HG02943 (cell line): ENCODE data around the gene HOXD8.

Experiments
- ATAC-seq: cut with Tn5 transposase; IDR thresholded peaks from one replicate; pipeline ENCODE4 v1.9.1; 2021; ENCODE audit warnings: mild to moderate bottlenecking, low read depth, moderate library complexity; ENCODE audit not compliant: unreplicated experiment

Gene HOXD8

DNA sequence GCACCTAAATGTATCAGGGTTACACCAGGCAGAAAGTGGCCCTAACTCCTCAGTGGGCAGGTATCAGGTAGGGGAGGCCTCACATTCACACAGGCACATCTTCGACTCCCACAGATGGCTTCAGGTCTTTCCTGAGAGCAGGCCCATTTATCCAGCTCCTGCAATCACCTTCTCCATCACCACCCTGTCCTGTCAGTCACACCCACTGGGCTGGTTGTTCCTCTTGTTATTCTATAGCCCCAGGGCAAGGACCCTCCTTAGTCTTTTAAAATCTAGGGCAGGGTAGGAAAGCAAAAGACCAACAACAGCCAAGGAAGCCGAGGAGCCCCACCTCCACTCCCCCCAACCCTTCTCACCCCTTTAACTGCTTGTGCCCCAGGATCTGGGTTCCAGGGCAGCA is 12.8 kb downstream of the HOXD8 start:
- no peak for ATAC-seq

DNA sequence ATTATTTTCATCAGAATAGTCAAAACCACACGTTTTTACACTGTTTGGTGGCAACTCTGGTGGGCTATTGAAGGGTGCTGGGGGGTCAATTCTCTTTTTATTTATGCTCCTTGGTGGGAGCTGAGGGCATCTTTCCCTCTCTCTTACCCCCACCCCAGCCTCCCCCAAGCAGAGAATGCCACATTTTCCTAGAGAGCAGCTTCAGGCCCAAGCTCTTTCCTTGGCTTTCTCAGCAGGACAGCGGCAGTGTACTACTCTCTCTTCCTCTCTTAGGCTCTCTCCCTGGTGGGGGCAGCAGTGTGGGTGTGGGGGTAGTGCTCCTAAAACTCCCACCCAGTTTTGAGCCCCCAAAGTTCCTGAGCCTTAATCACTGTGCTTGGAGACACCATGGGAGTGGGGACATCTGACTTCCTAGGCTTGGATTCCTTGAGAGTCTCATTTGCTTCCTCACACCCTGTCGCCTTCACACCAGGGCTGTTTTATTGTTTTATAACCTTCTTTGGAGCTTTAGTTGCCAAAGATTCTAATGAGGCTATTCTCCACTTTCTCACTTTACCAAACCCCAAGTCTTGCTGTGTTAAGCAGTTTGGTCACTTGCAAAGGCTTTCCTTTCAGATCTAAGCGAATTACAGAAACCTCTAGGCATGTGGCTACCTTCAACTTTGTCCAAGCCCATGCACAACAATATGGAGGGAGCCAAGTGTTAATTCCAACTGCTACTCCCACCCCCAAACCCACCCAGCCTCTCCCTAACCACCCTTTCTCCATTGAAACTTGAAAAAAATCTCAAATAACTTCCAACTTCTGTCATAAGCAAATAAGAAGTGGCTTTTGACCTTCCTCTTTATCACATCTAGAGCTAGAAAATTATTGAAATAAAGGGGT is 15.8 kb downstream of the HOXD8 start:
- ATAC-seq: no peak

DNA sequence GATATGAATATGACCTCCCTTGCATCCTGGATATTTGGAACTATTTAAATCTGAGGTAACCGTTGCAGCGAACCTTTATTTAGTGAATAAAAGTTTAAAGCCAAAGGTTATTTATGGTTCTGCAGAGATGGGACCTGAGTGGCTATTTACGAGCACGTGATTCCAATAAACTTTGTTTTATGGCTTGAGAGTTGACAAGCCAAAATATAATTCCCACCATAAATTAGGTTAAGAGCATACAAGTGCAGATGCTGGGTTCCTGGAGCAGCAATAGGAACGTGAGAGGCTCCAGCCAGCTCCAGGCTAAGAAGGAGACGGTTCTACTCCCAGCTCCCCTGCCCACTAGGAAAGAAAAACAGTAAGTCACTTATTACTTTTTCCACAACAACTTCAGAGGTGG is 16.6 kb downstream of the HOXD8 start:
- ATAC-seq: no peak

DNA sequence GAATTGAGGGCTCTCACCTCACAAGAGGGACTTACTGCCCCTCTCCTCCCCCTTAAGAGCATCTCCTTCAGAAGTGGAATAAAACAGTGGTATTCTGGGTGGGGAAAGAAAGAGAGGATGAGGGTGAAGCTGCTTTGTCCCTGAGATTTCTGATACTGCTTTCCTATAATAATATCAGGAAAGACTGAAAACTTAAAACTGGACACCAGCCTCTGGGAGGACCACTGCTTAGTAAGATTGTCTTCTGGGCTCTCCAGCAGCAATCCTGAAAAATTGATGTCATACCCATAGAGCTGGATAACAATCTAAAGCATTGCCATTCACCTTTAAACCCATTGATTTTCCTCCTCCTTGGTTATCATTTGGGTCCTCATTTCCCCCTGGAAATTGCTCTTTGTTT is 17.1 kb downstream of the HOXD8 start:
- no peak for ATAC-seq

DNA sequence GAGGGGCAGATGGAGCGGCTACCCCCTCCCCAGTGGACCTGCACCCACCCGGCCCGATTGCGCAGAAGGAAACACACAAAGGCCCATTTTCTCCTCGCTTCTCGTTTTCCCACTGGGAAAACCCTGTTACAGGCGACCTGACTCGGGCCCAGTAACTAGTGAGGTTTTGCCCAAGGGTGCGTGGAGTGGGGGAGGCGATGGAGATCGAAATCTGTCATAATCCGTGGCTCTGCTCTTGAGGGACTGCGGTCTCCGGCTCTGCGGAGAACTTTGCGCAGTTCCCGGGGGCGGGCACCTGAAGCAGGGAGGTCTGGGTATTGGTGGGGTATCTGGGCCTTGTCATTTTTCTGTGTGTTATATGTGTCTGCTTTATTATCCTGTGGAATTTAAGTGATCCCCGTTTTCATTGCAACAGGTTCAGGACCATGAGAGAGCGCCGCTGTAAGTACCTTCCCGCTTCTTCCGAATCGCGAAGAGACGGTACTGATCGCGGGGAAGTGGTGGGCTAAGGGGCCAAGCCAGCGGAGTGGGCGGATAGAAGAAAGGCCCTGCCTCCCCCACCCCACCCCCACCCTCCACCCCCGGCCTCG is 17.8 kb downstream of the HOXD8 start:
- ATAC-seq: no peak

DNA sequence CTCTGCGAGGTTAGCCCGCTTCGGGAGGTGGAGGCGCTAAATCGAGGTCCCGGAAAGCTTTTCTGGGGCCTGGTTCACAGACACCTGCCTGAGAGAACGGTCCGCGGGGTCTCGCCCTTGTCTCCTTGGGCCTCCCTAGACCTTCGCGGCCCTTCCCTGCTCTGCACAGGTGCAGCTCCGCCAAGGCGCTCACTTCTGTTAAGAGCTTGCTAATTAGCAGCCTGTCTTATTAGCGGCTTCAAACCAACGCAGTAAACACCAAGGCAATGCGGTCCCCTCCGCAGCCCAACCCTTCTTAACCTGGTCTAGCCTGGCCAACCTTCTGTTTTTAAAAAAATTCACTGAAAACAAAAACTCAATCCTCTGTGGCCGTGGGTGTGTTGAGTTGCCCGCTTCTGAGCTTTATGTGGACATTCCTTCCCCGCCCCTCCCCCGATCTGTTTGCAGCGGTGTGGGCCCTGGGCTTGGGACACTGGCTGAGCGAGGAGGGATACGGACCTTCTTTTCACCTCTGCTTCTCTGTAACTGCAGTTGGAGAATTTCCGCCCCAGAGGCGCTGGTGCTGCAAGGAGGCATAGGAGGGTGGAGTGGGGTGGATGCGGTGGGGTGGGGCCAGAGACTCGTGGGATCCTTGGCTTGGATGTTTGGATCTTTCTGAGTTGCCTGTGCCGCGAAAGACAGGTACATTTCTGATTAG is 18.4 kb downstream of the HOXD8 start:
- ATAC-seq: no peak

DNA sequence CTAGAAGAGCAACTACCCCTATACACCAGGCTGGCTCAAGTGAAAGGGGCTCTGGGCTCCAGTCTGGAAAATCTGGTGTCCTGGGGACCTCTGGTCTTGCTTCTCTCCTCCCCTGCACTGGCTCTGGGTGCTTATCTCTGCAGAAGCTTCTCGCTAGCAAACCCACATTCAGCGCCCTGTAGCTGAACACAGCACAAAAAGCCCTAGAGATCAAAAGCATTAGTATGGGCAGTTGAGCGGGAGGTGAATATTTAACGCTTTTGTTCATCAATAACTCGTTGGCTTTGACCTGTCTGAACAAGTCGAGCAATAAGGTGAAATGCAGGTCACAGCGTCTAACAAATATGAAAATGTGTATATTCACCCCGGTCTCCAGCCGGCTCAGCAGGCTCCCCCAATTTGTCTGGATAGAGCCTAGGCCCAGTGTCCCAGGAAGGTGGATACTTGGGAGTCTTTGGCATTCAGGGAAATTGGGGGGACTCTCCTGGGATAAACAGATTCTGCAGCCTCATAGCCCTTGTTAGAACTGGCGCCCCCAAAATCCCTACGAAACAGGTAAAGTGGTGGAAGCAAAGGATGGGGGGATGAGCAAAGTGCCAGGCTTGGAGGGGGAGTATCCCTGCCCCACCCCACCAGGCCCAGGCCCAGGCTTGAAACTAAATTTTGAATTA is 19.4 kb downstream of the HOXD8 start:
- no peak for ATAC-seq

DNA sequence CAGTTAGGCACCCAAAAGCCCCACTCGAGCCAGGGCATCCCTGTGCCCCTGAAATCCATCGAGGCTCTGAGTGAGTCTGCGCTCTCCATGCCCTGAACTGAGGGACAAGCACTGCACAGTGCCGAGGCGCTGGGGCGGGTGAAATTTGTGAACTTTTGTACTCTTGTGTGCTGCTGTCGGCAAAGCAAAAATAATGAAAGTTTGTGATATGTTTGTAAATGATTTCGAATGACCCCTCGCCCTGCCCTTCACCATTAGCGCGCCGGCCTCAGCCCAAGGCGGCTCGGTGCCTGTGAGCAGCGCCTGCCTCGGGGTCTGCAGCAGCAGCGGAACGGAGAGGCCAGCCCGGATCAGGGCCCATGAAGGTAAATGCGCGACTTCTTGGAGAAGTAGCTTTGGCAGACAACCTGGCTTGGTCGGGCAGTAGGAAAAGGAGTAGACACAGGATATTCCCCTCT is 20.0 kb downstream of the HOXD8 start:
- no peak for ATAC-seq

DNA sequence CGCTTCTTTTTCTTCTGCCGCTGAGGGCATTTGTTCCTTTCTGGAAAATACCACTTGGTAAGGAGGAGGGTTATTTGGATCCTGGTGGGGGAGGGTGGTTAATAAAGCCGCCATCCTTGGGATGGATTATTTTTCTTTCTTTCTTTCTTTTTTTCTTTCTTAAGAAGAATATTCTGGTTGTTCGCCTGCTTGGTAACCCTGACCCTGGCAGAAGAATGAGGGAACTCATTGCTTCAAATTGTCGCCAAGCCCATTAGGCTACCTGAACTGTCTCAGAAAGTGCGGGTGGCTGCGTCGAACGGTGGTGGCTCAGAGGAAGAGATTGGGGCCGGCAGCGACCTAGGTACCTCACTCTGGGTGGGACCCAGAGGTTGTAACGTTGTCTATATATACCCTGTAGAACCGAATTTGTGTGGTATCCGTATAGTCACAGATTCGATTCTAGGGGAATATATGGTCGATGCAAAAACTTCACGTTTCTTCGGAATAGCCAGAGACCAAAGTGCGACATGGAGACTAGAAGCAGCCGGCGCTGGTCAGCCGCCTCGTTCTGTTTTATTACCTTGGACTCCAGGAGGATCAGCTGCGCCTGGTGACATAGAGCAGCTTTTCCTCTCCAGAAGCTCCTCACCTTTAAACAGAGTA is 20.6 kb downstream of the HOXD8 start:
- ATAC-seq: no peak

DNA sequence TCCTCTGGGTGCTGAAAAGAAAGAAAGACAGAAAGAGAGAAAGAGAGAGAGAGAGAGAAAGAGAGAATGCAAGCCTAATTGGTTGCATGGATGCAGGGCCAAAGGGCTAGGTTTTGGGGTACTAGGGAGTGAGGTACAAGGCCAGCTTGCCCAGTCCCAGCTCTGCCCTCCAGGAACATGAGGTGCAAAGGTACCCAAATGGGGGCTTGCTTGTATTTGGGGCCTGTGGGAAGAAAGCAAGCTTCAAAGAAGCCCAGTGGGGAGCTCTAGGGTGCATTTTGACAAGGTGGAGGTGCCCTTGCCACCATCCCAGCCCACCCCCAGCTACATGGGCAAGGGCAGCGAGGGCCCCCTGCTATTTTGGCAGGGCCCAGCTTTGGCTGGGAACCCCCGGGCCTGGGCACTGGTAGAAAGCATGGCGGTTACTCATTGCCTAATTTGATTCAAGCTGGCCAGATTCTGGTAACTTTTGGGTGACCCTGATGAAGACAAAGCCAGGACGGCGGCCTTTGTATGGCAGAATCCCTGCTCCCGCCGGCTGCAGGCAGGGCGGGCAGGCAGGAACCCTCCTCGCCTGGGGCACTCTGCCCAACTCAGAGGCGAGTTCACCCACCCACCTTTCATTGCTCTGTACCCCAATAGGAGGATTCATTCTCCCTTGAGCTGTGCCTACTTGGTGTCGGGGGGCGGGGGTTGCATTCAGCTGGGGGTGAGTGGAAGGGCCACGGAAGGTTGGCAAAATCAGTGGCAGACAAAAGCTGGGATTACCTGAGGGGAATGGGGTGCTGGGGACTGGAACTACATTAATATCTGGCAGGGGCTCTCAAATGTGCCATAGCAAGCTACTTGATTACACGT is 21.3 kb downstream of the HOXD8 start:
- ATAC-seq: no peak

DNA sequence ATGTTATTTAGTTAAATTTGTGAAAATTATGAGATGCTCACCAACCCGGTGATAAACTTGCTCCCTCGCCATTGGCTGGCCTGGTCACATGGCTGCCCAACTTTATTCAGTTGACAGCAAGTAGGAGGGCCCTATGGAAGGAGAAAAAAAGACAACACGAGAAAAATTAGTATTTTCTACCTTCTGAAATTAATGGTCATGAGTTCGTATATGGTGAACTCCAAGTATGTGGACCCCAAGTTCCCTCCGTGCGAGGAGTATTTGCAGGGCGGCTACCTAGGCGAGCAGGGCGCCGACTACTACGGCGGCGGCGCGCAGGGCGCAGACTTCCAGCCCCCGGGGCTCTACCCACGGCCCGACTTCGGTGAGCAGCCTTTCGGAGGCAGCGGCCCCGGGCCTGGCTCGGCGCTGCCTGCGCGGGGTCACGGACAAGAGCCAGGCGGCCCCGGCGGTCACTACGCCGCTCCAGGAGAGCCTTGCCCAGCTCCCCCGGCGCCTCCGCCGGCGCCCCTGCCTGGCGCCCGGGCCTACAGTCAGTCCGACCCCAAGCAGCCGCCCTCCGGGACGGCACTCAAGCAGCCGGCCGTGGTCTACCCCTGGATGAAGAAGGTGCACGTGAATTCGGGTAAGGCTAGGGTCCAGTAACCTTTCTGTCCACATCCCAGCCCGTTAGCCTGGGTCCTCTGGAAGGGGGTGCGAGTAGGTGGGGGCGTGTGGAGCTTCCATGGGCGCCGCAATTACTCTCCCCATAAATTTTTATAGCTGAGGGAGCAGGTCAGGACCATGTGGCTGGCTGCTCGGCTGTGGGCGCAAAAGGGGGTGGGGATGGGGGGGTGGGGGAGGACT is 22.2 kb downstream of the HOXD8 start, which contains the start of gene HOXD4:
TSS of gene HOXD4 (plus strand) at position 109 of the 846 bp plus-strand sequence. CDS start at position 193, 84 bp downstream.
- no peak for ATAC-seq

DNA sequence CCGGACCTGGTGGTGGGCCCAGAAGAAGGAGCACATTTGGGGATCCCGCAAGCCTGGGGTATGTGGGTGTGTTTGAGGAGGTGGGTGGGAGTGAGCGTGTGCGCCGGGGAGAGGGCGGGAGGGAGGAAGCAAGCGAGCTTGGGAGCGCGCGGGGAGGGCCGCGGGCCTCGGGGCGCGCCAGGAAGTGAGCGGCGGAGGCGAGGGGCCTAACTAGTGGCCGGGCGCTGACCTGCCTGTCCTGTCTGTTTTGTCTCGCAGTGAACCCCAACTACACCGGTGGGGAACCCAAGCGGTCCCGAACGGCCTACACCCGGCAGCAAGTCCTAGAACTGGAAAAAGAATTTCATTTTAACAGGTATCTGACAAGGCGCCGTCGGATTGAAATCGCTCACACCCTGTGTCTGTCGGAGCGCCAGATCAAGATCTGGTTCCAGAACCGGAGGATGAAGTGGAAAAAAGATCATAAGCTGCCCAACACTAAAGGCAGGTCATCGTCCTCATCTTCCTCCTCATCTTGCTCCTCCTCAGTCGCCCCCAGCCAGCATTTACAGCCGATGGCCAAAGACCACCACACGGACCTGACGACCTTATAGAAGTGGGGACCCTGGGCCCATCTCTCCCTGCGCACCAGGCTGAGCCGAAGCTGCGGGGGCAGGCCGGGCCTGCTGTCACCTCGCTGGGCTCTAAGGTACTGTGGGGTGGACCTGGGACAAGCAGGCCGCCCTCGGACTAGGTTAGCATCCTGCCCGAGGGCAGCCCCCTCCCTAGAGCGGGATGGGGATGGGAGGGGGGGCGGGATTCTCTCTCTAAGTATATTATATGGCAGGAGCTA is 23.1 kb downstream of the HOXD8 start:
- no peak for ATAC-seq

DNA sequence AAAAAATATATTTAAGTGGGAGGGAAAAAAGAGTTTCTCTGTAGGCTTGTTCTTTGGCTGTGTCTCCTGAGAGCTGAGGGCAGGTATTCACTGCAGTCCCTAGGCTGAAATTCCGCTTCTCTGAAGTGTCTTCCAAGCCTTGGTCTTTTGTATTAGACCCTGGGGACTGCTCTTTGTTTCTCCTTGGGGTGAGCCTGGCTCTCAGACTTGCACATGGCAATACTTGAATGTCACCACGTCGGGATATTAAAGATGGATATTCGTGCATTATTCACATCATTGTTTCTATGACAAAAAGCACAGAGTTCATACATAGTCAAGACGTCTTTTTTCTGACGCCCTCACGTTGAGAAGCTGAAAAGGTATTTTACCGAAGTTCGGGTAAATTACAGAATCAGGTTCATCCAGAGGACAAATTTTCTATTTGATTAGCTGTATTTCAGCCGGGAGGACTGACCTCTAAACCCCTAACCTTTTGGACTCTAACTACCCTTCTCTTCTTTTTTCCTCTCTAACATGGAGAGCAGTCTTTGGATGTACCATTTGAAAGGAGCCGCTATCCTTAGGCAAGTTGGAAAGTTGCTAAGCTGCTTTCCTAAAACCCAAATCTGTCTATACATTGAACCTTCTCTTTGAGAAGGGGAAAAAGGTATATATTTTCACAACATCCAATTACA is 25.2 kb downstream of the HOXD8 start:
- no peak for ATAC-seq

DNA sequence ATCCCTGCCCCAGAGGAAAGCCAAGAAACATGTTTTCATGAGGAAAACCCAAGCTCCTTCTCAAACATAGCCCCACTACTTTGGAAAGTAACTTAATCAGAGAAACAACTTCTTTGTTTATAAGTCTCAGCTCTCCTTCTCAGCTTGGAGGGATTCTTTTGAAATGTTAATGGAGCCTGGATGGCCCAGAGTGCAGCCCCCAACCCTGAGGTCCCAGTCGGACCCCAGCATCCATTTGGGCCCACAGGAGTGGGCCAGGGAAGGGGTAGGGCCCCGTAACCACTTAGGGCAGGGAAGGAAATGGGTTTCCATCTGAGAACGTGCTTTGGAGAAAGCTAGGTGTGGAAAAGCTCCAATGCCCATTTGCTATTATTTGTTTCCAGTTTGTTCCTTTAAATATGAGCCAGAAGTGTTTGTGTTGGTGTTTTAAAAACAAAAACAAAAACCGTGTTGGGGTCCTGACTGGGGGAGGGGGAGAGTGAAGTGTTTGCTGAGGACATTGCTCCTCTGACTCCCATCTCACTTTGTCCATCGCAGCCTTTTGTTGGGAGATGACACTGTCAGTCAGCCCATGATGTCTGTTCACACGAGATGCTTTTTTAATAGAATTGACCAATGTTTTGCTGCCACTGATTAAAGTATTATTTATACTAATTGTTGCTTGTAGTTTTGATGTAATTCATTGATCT is 26.0 kb downstream of the HOXD8 start:
- ATAC-seq: no peak

DNA sequence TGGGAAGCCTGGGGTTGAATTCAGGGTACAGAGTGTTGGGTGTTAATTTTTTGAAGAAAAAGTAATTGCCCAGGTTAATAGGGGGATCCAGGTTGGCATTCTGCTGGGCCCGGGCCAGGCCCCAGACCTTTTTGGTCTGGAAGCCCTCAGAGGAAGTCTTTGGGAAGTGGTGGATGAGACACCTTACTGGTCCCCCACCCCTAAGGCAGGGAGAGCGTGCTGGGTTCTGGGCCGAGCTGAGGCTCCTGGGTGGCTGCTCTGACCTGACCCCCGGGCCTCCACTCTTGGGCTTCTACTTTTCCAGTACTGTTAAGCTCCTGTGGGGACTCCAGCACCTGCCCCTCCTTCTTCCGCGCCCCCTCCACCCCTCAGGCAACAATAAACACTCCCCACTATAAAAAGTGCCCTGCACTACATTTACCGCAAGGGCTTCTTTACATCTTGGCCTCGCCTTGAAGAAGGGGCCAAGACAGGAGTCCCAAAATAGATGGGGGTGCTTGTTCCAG is 26.8 kb downstream of the HOXD8 start:
- no peak for ATAC-seq

DNA sequence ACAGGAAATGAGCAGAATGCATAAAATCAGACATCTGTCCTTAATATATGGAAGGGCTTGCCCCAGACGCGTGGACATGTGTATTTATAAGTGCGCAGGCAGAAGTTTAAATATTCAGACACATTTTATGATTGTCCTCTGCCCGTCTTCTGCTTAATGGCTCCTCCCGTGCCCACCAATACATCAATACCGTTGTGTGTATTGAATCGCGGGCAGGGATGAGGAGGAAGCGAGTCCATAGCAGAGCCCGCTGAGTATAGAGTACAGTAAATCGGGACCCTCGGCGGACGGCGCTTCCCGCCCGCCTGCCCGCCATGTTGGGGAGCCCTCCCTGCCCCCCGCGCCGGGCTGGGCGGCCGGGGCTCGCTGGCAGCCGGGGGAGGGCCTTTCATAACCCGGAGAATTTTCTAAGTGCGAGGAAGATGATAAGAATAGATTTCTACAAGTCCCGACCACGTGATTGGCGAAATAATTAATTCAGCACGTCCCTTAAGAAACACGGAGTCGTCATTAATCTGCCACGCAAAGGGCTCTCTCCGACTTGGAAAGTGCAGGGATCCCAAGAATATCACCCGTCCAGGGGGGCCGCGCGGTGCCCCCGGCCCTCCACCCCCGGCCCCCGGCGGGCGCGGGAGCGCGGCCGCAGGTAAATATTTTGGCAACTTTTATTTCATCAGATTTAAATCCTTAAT is 27.4 kb downstream of the HOXD8 start, which contains the start of gene HOXD3:
TSS of gene HOXD3 (plus strand) at position 501 of the 692 bp plus-strand sequence. CDS start 11,808 bp downstream, outside the sequence.
- ATAC-seq: no peak
